GM23248 (cell line): ENCODE results near the gene SYPL1.

Experiments used
- EZH2 ChIP-seq: fragments of 200-600 bp; sonication (generic); IDR thresholded peaks from 2 replicates; pipeline ENCODE4 v1.6.1; 2018; ENCODE audit warnings: antibody characterized with exemption, mild to moderate bottlenecking; ENCODE audit not compliant: insufficient read depth, poor library complexity, severe bottlenecking
- EZH2phosphoT487 ChIP-seq: fragments of 200-600 bp; sonication (generic); IDR thresholded peaks from 2 replicates; pipeline ENCODE4 v1.6.1; 2018; ENCODE audit warnings: antibody characterized with exemption, moderate library complexity, mild to moderate bottlenecking, low read depth; ENCODE audit not compliant: insufficient read depth

GRCh38 chr7:106110238-106110560 lies 1.9 kb downstream of the SYPL1 start:
- no peak for TF ChIP-seq EZH2phosphoT487
- no peak for TF ChIP-seq EZH2
